AG10803 (cell line): ENCODE results near the gene ENKD1.

Source experiments
- DNase-seq: peaks from one replicate; pipeline ENCODE4 v3.0.0; 2010; ENCODE audit warnings: low read depth
- H3K4me3 ChIP-seq: 2 replicates; pipeline ENCODE4 v1.5.1; 2011; ENCODE audit warnings: mild to moderate bottlenecking, low read length, control low read depth
- CTCF ChIP-seq: conservative IDR thresholded peaks from 2 replicates; pipeline ENCODE4 v1.5.1; 2011; ENCODE audit warnings: mild to moderate bottlenecking, low read length, control low read depth, inconsistent platforms

The ENKD1 gene

GRCh38 chr16:67663877-67664222, 2.7 kb downstream of the ENKD1 start:
- no peak for DNase-seq
- H3K4me3 ChIP-seq = no peak overlapping the region
- no peak for TF ChIP-seq CTCF

- no peak overlapping the region for H3K4me3 ChIP-seq
- no peak for DNase-seq
- TF ChIP-seq CTCF = peak; percentile 11; the same call in 1 of the 2 replicates
Observed at GRCh38 chr16:67663151-67663876, 3.2 kb downstream of the ENKD1 start.

- TF ChIP-seq CTCF = no peak
- H3K4me3 ChIP-seq = no peak overlapping the region
- DNase-seq = no peak
Observed at GRCh38 chr16:67662653-67663010, 3.9 kb downstream of the ENKD1 start.

- DNase-seq = no peak
- TF ChIP-seq CTCF = no peak
- H3K4me3 ChIP-seq = no peak overlapping the region
Observed at GRCh38 chr16:67661886-67662652, 4.5 kb downstream of the ENKD1 start.

- TF ChIP-seq CTCF = no peak
- peak overlapping the region; percentile 54 for H3K4me3 ChIP-seq
- no peak for DNase-seq
Observed at GRCh38 chr16:67661101-67661761, 5.3 kb downstream of the ENKD1 start.

GRCh38 chr16:67660564-67661028, 6.0 kb downstream of the ENKD1 start, which contains the start of gene PARD6A:
PARD6A (plus strand) TSS chr16:67660960; CDS start chr16:67661039, 79 bp downstream.
- H3K4me3 ChIP-seq = peak within 1 kb of the TSS; percentile 94
- peak; percentile 92 for DNase-seq
- no peak for TF ChIP-seq CTCF
